Smooth muscle cell of the brain vasculature (primary cell): Measurements from ENCODE around the gene PAQR9.

Experiments used
- DNase-seq: peaks from one replicate; pipeline ENCODE4 v3.0.0-alpha.2; 2012; ENCODE audit warnings: low read depth, low spot score

Gene PAQR9

DNA sequence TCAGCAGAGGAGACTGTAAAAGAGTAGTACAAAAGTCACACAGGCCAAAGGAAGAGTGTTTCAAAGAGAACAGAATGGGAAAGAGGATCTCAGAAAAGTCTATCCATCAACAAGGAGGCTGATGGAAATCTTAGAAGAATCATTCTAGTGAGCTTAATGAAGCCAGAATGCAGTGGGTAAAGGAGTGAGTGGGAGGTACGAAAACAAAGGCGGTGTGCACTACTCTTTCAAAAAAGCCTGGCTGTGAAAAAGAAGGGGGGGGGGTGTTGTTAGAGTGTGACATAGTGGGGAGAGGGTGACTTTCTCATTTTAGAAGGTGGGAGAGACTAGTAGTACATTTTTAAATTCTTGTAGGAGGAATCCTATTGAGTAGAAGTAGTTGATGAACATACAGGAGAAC lies 11.7 kb downstream of the PAQR9 start:
- no peak for DNase-seq

DNA sequence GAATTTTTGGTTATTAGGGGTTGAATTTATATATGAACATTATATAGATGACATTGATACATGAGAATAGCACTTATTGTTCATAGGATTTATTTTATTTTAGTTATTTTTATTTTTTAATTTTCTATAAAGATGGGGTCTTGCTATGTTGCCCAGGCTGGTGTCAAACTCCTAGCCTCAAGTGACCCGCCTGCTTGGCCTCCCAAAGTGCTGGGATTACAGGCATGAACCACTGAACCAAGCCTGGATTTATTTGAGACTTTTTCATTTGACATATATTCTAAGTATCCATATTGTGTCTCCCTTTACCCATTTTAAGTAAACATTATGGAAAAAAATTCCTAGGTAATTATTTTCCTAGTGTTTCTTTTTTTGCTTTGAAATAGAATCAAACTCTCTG lies 12.5 kb downstream of the PAQR9 start:
- no peak for DNase-seq

DNA sequence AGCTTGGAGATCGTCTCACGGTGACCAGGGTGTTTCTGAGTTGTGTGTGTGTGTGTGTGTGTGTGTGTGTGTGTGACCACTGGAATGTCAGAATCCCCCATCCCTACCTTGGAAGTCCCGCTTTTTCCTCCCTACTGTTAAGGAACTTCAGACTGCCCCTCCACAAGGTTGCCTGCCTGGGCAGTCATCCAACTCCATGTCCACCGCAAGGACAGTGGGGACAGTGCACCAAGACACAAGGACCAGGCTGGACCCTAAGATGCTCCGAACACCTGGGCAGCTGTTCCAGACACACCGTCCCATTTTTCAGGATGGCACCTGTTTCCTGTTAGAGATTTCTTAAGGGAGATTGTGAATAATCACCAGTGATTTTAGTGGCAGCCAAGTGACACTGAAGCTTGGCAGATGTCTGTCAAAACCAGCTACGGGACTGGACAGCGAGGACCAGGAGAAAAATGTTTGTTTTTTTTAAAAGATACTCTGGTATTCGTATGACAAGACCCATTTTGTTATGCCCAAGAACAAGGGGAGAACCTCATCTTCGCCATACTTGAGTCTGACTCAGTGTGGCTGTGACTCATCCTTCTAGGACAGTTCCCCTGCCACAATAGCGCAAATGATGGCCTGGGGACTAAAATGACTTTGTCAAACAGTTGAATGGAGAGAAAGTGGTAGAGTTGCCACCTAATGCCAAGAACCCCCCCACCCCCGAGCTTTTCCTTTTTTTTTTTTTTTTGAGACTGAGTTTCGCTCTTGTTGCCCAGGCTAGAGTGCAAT lies 15.5 kb downstream of the PAQR9 start:
- no peak for DNase-seq

DNA sequence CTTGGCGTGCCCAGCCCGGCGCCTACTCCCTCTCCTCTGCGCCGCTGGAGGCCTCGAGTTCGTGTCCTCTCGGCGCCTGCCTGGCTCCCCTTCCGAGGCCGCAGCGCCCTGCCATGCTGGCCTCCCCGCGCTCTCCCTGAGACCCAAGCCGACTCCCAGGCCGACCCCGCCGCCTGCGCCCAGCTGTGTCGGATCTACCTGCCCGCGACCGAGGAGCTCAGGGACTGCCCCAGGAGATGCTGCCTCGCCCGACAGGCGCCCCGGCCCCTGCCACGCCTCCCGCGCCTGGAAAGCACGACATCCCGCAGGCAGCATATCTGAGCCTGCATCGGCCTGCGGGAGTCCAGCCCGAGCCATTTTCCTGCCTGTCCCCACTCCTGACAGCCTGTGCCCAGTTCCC lies 16.1 kb downstream of the PAQR9 start:
- no peak for DNase-seq

DNA sequence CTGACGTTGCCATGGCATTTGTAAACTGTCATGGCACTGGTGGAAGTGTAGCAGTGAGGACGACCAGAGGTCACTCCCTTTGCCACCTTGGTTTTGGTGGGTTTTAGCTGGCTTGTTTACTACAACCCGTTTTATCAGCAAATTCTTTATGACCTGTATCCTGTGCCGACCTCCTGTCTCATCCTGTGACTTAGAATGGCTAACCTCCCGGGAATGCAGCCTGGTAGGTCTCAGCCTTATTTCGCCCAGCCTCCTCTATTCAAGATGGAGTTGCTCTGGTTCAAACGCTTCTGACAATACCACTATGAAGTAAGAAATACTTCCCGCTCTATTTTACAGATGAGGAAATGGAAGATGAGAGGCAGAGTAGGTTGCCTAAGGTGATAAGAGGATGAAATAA lies 16.6 kb downstream of the PAQR9 start:
- DNase-seq: no peak

DNA sequence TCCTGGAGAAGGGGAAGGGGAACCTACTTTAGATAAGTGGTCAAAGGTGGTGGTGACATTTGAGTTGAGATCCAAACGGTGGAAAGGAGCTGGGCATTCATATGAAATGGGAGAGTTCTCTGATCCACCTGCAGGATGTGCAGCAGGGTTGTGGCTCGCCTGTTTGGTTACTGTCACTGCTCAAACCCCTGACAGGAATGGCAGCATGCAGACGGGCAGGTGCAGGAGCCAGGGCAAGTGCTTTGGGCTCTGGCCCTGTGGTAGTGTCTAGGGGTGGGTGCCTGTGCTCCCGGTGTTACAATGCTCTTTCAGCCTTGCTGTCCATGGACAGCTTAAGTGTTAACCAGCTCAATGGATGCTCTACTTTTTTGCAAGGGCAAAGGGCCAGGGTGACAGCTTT lies 18.5 kb downstream of the PAQR9 start:
- DNase-seq: no peak

DNA sequence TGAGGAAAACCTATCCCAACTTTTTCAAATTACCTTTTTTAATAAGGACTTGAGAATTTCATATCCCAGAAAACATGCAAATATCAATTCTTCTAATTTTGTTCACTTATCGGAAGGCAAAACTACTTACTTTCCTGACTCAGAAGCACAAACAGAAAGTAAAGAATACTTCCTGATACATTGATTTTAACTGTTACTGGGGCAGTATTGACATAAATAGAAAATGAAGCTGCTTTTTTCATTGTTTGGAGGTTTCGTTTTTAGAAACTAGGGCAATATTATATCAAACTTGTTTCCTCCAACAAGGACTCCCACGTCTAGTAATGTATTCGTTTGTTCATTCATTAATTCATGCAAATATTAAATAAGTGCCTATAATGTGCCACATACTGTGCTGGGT lies 19.1 kb downstream of the PAQR9 start:
- no peak for DNase-seq

DNA sequence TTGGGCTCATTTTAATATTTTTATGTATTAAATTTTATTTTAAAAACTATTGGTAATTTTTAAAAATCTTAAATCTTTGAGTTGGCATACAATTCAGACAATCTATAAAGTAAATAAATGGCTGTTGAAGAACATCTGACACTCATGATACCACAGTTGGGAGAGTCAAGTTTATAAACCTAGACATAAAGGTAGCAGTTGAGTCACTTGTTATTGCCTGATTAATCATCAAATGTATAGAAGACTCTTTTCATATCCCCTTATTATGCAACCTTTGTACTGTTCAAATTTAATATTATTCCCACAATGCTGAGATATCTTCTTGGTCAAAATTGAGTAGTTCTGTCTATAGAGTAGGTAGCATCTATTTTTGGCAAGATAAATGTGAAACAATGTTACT lies 19.6 kb downstream of the PAQR9 start:
- no peak for DNase-seq

DNA sequence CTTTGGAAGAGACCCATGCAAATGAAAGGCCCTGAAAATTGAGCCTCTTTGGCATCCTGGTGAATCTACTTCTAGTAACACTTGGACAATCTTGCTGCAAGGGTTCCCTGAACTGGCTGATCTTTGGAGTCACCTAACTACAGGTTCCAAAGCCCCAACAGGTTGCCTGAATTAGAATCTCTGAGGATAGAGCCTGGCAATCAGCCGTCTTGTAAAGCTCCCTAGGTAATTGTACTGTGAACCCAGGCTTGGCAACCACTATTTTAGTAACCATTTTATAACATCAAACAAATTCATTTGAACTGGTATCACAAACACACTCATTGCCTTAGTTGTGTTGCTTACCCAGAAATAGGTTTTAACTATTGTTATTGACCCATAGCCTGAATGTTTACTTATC lies 20.1 kb downstream of the PAQR9 start:
- DNase-seq: no peak

DNA sequence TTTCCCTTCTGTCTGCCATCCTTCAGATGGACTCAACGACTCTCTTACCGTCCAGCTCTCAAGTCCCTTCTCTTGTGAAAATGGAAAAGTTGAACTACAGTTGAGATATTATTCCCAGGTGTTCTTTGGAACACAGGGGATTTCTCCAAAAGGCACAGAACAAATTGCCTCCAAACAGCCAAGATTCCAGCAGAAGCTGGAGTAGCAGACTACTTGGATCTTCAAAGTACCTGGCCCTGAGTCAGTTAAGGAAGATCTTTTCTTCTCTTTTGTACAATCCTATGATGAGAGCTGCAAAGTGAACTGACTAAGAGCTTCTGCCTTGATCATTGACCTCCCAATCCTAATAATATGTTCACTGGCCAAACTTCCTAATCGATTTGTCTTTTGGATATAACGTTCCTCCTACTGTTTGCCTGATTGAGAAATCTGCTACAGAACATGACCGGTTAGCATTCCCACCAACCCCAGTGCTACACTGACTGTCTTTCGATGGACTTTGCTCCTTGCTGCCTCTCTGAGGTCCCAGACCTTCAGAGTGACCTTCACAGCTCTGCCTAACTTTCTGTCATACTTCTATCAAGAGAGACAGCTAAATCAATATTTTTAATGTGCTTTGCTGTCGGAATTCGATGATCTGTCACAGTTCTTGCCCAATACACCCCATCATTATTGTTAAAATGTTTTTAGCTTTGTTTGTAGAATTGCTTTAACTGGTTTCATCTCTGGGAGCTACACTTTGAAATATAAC lies 21.9 kb downstream of the PAQR9 start:
- no peak for DNase-seq

DNA sequence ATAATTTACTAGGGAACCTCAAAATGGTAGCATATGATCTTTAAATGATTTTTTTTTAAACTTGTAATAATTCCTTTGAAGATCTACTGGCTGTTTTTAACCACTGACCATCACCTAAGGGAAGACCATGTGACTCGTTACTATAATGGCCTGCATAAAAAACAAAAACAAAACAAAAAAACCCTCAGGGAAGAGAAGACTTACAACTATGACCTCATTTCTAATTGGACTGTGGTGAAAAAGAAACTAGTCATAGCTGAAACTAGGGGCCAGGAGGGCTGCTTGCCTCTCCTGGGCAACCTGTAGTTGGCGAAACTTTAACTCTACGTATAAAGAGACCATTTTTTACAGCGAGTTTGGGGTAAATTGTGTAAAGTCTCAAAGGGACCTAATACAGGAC lies 23.0 kb downstream of the PAQR9 start:
- DNase-seq: no peak

DNA sequence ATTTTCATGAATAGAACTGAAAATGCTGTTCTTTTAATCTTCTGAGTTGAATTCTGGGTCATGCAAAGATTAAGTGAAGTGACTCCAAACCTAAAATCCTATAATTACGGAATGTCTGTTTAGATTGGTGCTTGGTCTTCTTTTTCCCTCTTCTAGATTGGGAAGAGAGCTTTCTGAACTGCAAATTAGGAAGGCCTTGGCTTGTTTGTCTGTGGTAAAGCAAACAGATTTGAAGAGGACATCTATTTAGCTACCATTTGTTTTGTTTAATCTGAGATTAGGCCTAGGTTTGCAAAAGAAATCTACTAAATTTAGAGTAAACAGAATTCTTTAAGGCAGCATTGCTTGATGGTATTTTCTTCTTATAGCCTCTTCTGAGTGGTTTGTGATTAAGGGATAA lies 23.5 kb downstream of the PAQR9 start:
- no peak for DNase-seq

DNA sequence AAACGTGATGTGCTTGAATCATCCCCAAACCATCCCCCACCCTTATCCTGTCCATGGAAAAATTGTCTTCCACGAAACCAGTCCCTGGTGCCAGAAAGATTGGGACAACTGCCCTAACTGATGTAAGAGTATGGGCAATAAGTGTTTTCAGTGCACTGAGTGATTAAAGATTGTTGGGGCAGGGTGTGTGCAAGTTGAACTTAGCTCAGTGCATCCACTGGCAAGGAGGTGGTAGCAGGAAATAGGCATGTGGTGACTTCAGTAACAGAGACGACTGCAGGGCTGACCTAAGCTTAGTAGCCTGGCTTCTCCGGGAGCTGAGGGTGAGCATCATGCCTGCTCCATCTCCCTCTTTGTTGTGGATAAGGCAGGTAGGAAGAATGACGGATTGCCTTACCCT lies 27.5 kb downstream of the PAQR9 start:
- no peak for DNase-seq

DNA sequence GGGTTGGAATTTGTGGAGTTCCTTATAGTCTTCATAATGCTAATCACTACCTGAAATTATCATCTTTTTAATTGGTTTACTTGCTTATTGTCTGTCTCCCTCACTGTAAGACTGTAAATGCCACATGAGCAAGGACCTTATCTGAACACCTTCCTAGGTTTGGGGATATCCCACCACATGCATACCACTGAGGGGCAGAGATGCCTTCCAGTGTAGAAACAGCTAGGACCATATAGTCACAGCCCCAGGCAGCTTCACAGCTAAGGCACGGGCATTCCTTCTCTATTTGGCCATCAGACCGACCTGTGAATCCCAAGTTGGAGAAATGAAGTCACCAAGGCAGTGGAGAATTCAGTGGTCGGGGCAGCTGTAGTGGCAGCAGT lies 28.6 kb downstream of the PAQR9 start:
- DNase-seq: no peak

DNA sequence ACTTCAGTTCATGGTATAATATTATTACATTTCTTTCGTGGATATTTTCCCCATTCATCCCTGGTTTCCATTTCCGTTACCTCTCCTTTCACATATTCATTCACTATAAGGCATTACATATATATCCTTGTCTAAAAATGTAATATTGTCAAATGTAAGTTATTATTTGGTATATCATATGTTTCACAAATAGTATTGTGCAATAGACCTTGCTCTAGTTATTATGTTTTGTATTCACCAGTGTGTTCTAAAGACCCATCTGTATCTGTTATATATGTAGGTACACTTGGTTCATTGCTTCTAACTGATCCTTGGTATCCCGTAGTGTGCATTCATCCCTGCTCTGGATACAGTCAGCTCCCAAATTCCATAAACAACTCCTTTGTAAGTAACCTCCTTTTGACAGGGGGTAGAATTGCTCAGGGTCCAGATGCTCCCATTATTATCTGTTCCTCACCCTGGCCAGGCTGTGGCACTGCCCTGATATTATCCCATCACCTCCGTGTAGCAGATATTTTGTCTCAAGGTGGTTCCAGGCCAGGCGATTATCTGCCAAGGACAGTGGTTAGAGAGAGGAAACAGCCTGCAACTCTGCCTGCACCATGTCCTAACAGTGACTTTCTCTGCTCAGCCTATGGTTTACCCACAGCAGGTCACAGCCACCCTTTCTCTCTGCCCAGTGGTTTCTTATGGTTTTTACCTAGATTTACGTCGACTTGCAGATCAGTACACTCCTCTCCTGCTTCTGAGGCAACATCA lies 29.2 kb downstream of the PAQR9 start:
- DNase-seq: no peak

DNA sequence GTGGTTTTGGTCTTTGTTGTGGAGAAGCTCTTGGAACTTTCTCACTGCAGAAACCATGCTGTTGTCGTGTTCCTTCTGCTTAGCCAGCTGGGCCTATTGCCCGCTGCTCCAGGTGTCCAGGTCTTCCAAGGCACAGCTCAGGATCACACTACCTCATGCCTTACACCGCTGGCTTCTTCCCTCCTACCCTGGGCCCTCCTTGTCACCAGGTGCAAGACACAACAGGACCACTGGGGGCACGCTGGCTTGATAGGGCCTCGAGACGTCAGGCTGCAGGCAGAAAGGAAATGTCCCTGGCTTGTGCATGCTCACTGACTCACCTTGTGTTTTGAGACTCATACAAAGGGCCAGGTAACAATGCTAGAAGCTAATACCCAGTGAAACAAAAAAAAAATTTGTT lies 32.3 kb downstream of the PAQR9 start:
- DNase-seq: no peak

DNA sequence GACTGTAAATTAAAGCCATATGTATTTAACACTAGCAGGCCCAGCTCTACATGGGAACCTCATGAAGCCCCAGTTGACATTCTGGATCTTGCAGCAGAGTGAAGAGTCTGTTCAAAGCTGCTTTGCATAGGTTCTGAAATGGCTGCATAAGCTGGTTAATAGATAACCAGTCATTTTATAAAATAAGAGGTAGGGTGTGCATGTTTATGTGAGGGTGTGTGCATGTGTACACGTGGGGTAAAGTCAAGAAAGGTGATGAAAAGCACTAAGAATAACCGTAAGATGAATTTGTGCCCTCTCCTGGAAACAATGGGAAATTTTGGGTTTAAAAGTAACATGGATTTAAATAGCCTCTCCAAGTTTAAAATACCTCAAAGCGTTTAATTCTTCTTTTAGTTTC lies 33.0 kb downstream of the PAQR9 start:
- no peak for DNase-seq

DNA sequence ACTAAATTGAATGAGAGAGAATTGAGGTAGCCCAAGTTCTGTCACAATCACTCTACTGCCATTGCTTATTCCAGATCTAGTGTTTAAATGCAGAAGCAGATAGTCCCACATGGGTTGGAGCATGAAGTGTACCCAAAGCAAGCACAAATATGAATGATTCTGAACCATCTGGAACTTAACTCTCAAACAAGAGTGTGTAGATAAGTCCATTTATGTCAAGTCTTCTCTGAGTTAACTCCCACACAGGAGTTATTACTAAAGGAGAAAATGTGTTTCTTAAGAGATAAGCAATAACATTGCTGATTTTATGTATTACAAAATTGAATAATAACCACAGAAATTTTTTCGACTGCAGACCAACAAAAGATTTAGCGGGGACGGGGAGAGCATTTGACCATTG lies 33.6 kb downstream of the PAQR9 start:
- no peak for DNase-seq

DNA sequence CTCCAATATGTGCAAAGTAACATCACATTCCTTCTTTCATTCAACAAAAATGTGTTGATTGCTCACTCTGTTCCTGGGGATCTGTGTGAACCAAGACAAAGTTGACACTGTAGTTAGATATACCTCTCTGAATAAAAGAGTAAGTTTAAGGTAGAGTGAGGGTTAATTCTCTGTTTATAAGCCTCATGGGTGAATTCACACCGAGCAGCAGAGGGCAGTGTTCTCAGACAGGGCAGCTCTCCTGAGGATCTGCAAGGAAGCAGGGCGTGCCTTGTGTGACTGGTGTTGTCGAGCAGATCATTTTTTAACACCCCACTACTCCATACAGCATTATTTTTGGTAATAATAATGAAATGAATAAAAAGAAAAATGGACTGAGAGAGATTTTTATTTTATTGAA lies 34.4 kb downstream of the PAQR9 start:
- no peak for DNase-seq

DNA sequence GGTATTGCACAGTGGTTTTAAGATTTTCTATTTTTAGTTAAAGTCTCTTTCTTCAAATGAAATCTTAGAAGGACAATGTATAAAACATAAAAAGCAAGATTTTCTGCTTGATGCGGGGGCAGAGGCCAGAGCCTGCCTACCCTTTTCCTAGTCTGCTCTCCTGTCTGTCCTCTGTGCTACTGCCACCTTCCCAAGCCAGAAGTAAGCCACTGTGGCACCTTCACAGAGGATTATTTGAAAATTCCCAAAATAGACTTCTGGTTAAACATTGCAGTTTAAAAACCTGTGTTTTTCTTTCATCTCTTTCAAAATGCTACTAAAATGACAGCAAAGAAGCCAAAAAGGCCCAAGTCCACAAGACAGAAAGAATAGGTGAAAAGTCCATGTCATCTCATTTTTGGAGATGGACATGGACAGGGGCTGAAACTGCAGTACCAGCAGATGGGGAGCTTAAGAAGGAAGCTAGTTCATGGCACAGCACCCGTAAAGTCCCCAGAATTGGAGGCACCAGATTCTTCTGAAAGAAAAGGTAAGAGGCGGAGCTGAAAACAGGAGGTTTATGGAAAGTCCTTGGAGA lies 37.0 kb downstream of the PAQR9 start:
- DNase-seq: no peak

DNA sequence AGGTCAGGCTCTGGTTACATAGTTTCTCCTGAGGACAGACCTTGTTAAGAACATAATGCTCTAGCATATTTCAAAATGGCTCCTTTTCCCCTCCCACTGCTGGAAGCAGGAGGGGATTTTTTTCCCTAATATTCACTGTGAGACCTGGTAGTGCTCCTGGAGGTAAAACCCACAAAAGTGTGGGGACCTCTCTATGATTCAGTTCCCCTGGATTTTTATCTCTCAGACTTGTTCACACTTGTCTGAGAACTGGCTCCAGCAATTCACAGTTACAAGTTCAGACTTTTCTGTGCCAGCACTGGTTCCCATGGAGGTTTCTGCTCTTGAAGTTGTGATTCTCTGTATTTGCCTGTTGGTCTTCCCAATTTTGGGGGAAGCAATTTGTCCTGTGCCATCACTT lies 38.3 kb downstream of the PAQR9 start:
- no peak for DNase-seq

DNA sequence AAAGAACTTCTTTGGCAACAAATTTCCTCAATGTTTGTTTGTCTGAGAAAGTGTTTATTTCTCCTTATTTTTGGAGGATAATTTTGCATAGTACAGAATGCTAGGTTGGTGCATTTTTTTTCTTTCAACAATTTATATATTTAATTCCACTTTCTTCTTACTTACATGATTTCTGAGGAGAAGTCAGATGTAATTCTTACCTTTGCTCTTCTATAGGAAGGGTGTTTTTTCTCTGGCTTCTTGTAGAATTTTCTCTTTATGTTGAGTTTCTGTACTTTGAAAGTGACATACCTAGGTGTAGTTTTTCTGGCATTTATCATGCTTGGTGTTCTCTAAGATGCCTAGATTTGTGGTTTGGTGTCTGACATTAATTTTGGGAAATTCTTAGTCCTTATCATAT lies 39.8 kb downstream of the PAQR9 start:
- DNase-seq: no peak
